Liver (tissue), 3 donors: ENCODE measurements around the gene LCN6.

Source experiments
- EGR1 ChIP-seq, 2 donors: IDR thresholded peaks; 2 replicates each; pipeline ENCODE4 v1.6.1; 2016 to 2018; ENCODE audit warnings: antibody characterized with exemption in 2 of 2, low read depth in 2 of 2
- HNF4A ChIP-seq, 2 donors: conservative IDR thresholded peaks; 2 replicates each; pipeline ENCODE4 v1.6.1; 2016; ENCODE audit warnings: antibody characterized with exemption in 2 of 2, mild to moderate bottlenecking in 2 of 2
- RXRA ChIP-seq, 2 donors: IDR thresholded peaks; 2 replicates each; pipeline ENCODE4 v1.6.1; 2017 to 2018; ENCODE audit warnings: antibody characterized with exemption in 2 of 2, mild to moderate bottlenecking in 1 of 2
- SP1 ChIP-seq: IDR thresholded peaks from 2 replicates; pipeline ENCODE4 v1.6.1; 2018; ENCODE audit warnings: antibody characterized with exemption, mild to moderate bottlenecking
- TAF1 ChIP-seq: conservative IDR thresholded peaks from 2 replicates; pipeline ENCODE4 v1.6.1; 2016; ENCODE audit warnings: antibody characterized with exemption, mild to moderate bottlenecking
- TF ChIP-seq, protein P1 (sequence below): fragments of 150-350 bp; IDR thresholded peaks from 2 replicates; pipeline ENCODE4 v1.5.1; 2017; ENCODE audit warnings: improper control_type of control experiment, low read depth, low read length; ENCODE audit not compliant: missing input control
- TF ChIP-seq, protein P2 (sequence below): IDR thresholded peaks from 2 replicates; pipeline ENCODE4 v1.6.1; 2016; ENCODE audit warnings: antibody characterized with exemption
- donor health status: healthy.
- donor health status: healthy.

DNA sequence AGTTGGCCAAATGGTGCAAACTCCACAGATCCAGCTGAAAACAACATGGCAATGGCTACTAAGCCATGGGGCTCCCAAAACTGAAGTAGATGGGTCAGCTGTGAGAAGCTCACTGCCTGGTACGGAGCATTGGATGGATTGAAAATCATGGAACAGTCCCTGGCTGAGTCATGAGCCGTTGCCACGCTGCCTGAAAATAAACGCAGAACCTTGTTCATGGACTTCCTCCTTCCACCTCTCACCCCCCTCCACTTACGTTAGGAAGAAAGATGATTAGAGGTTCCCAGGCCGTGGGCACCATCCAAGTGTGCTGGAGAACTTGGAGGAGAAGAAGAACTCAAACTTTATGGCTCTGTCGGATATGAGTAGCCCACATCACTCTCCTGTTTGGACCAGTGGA is 42.8 kb downstream of the LCN6 start:
- TF ChIP-seq, protein P1, sequence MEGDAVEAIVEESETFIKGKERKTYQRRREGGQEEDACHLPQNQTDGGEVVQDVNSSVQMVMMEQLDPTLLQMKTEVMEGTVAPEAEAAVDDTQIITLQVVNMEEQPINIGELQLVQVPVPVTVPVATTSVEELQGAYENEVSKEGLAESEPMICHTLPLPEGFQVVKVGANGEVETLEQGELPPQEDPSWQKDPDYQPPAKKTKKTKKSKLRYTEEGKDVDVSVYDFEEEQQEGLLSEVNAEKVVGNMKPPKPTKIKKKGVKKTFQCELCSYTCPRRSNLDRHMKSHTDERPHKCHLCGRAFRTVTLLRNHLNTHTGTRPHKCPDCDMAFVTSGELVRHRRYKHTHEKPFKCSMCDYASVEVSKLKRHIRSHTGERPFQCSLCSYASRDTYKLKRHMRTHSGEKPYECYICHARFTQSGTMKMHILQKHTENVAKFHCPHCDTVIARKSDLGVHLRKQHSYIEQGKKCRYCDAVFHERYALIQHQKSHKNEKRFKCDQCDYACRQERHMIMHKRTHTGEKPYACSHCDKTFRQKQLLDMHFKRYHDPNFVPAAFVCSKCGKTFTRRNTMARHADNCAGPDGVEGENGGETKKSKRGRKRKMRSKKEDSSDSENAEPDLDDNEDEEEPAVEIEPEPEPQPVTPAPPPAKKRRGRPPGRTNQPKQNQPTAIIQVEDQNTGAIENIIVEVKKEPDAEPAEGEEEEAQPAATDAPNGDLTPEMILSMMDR = no peak
- TF ChIP-seq SP1 (no peak), TAF1 (no peak), EGR1 (IDR thresholded peaks at IDR 0.05; ENCODE audit: low read depth in 2 of 2) (no peak), RXRA (IDR thresholded peaks at IDR 0.05) (no peak), HNF4A (conservative IDR thresholded peaks at IDR 0.05) (no peak)
- TF ChIP-seq, protein P2, sequence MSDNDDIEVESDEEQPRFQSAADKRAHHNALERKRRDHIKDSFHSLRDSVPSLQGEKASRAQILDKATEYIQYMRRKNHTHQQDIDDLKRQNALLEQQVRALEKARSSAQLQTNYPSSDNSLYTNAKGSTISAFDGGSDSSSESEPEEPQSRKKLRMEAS = no peak
